ENCODE results near the gene PLEKHG1. TPM values are rescaled to one million over a fixed set of nuclear protein-coding genes. Genes with fewer than 3 reads are reported as not detected.

PLEKHG1 gene
- total RNA-seq, 6 donors from 2014 or later = 16.3 to 45.4 (median 29.2) TPM

DNA sequence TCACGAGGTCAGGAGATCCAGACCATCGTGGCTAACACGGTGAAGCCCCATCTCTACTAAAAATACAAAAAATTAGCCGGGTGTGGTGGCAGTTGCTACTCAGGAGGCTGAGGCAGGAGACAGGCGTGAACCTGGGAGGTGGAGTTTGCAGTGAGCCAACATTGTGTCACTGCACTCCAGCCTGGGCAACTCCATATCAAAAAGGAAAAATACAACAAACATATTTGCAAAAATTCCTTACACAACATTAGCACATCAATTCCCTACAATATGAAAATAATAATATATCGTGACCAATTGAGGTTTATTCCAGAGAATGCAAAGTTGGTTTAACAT lies 38.8 kb upstream of the PLEKHG1 start:
- DNase-seq (no peak), ATAC-seq (ENCODE audit: low FRiP score in 2 of 2) (no peak)
- Histone ChIP-seq H3K36me3 (no peaks in the 10 kb centered on the region), H3K9me3 (no peaks in the 10 kb centered on the region), H3K4me1 (peaks cover 0 to 3% (median 0%) of the 10 kb centered on the region in 4 donors), H3K27me3 (no peaks in the 10 kb centered on the region), H3K4me3 (no peak overlapping the region), H3K27ac (no peak overlapping the region)
- WGBS, 2 donors = 89 to 94% methylated on average over 6 of the region's 6 CpGs
- no peak for TF ChIP-seq EP300 (IDR thresholded peaks at IDR 0.05)

- Histone ChIP-seq H3K4me1 (peaks cover 0 to 3% (median 0%) of the 10 kb centered on the region in 4 donors), H3K36me3 (no peaks in the 10 kb centered on the region), H3K4me3 (no peak overlapping the region), H3K27ac (no peak overlapping the region), H3K9me3 (no peaks in the 10 kb centered on the region), H3K27me3 (no peaks in the 10 kb centered on the region)
- WGBS, 2 donors = 89 to 90% methylated on average over 2 of the region's 2 CpGs
- ATAC-seq (ENCODE audit: low FRiP score in 2 of 2) (no peak), DNase-seq (no peak)
- TF ChIP-seq POLR2AphosphoS5 (IDR thresholded peaks at IDR 0.05) (no peak), EP300 (IDR thresholded peaks at IDR 0.05) (no peak), POLR2A (IDR thresholded peaks at IDR 0.05) (no peak)
- TF ChIP-seq, protein P1, sequence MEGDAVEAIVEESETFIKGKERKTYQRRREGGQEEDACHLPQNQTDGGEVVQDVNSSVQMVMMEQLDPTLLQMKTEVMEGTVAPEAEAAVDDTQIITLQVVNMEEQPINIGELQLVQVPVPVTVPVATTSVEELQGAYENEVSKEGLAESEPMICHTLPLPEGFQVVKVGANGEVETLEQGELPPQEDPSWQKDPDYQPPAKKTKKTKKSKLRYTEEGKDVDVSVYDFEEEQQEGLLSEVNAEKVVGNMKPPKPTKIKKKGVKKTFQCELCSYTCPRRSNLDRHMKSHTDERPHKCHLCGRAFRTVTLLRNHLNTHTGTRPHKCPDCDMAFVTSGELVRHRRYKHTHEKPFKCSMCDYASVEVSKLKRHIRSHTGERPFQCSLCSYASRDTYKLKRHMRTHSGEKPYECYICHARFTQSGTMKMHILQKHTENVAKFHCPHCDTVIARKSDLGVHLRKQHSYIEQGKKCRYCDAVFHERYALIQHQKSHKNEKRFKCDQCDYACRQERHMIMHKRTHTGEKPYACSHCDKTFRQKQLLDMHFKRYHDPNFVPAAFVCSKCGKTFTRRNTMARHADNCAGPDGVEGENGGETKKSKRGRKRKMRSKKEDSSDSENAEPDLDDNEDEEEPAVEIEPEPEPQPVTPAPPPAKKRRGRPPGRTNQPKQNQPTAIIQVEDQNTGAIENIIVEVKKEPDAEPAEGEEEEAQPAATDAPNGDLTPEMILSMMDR (IDR thresholded peaks at IDR 0.05) = no peak
These were observed 33.7 kb upstream of the PLEKHG1 start for GRCh38 chr6:150565945-150566344.

- TF ChIP-seq POLR2A (IDR thresholded peaks at IDR 0.05) (no peak), EP300 (IDR thresholded peaks at IDR 0.05) (no peak), POLR2AphosphoS5 (IDR thresholded peaks at IDR 0.05) (no peak)
- TF ChIP-seq, protein P1 (IDR thresholded peaks at IDR 0.05) = no peak
- DNase-seq (no peak), ATAC-seq (ENCODE audit: low FRiP score in 2 of 2) (no peak)
- H3K36me3 ChIP-seq = no peaks in the 10 kb centered on the region
- H3K27ac ChIP-seq = no peak overlapping the region
- H3K4me1 ChIP-seq = peaks cover 0 to 3% (median 0%) of the 10 kb centered on the region in 4 donors
- no peaks in the 10 kb centered on the region for H3K27me3 ChIP-seq
- no peak overlapping the region for H3K4me3 ChIP-seq
- no peaks in the 10 kb centered on the region for H3K9me3 ChIP-seq
These were observed 33.2 kb upstream of the PLEKHG1 start for GRCh38 chr6:150566486-150566885.

DNA sequence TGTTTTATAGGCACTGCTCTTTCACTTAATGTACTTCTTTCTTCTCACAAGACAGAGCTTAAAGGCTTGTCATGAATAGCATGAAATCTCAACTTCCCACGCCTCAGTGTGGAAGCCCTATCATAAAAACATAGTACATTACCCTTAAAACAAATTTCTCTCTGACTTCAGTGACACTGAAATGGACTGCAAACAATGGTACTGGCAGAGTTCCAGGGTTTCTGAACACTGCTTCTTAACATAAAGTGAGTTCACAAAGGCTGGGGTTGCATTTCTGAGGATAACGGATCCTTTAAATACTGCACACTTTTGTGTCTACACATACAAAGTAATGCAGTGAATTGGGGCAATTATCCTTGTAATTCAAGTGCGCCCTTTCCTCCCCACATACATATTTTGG lies 32.3 kb upstream of the PLEKHG1 start:
- Histone ChIP-seq H3K27ac (no peak overlapping the region), H3K4me1 (peaks cover 0 to 3% (median 0%) of the 10 kb centered on the region in 4 donors), H3K9me3 (no peaks in the 10 kb centered on the region), H3K27me3 (no peaks in the 10 kb centered on the region), H3K4me3 (no peak overlapping the region), H3K36me3 (no peaks in the 10 kb centered on the region)
- ATAC-seq (ENCODE audit: low FRiP score in 2 of 2) (no peak), DNase-seq (no peak)
- 57 to 65% methylated on average over 3 of the region's 3 CpGs for WGBS, 2 donors
- TF ChIP-seq POLR2AphosphoS5 (IDR thresholded peaks at IDR 0.05) = no peak
- TF ChIP-seq EP300 (IDR thresholded peaks at IDR 0.05) = no peak
- TF ChIP-seq, protein P1 (IDR thresholded peaks at IDR 0.05) = no peak
- TF ChIP-seq POLR2A (IDR thresholded peaks at IDR 0.05) = no peak

DNA sequence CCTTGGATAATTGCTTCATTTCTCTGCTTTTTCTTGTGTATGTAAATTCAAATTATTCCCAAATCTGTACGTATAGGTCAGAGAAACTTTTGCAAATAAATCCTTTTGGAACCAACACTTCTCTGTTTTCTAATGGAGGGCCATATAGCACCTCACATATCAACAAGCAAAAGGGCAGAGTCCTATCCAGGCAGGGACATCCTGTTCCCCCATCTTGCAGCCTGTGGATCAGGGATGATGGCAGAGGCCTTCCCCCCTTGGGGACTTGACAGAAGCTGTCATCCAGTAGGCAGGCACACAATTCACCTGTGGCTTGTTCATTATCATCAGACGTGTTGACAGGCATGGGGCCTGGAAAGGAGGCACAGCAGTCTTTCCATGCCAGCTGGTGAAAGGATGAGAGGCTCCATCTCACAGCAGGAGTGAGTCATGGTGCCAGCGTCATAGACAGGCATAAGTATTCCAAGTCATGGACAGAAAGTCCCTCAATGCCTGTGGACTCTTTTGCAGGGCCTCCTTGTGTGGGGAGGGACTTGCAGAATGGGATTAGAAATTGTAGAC lies 31.8 kb upstream of the PLEKHG1 start:
- Histone ChIP-seq H3K27me3 (no peaks in the 10 kb centered on the region), H3K4me1 (peaks cover 0 to 3% (median 1%) of the 10 kb centered on the region in 4 donors), H3K36me3 (no peaks in the 10 kb centered on the region), H3K4me3 (no peak overlapping the region), H3K27ac (no peak overlapping the region), H3K9me3 (no peaks in the 10 kb centered on the region)
- no peak for ATAC-seq (ENCODE audit: low FRiP score in 2 of 2)
- TF ChIP-seq EP300 (IDR thresholded peaks at IDR 0.05) (no peak), POLR2A (IDR thresholded peaks at IDR 0.05) (no peak), POLR2AphosphoS5 (IDR thresholded peaks at IDR 0.05) (no peak)
- TF ChIP-seq, protein P1 (IDR thresholded peaks at IDR 0.05) = no peak
- DNase-seq = no peak
- WGBS, 2 donors = 75 to 88% methylated on average over 2 to 3 of the region's 3 CpGs
